Lower lobe of right lung (tissue), 2 donors: ENCODE measurements around the gene NAV2. TPM values are rescaled to one million over a fixed set of nuclear protein-coding genes. Genes with fewer than 3 reads are reported as not detected.
"Not testable (repeated sequence)": the region's sequence is repeated elsewhere in the genome, so short reads cannot be mapped to it uniquely, and the experiment has no call there.

Source experiments
- ATAC-seq, 2 donors: fragments of 200-7000 bp; cut with Tn5 transposase; one replicate each; pipeline ENCODE4 v1.9.1; 2020 to 2022; ENCODE audit warnings: mild to moderate bottlenecking in 2 of 2, moderate library complexity in 2 of 2
- DNase-seq: peaks from one replicate; pipeline ENCODE4 v3.0.0-alpha.2; 2020
- H3K27ac ChIP-seq: fragments of 200-600 bp; one replicate; pipeline ENCODE4 v1.8.0; 2022
- H3K27me3 ChIP-seq: fragments of 200-600 bp; one replicate; pipeline ENCODE4 v1.8.0; 2022; ENCODE audit warnings: low read depth
- H3K36me3 ChIP-seq: fragments of 200-600 bp; one replicate; pipeline ENCODE4 v1.8.0; 2022; ENCODE audit warnings: mild to moderate bottlenecking
- H3K4me1 ChIP-seq: fragments of 200-600 bp; one replicate; pipeline ENCODE4 v1.8.0; 2022
- H3K4me3 ChIP-seq: fragments of 200-600 bp; one replicate; pipeline ENCODE4 v1.8.0; 2022; ENCODE audit warnings: mild to moderate bottlenecking
- H3K9me3 ChIP-seq: fragments of 200-600 bp; one replicate; pipeline ENCODE4 v1.8.0; 2022
- intact Hi-C: fragments of 100-400 bp; cut with DNase I; formaldehyde crosslinking; loops from one replicate; pipeline ENCODE4 v1.11.0; 2022
- total RNA-seq: library from RNA; stranded (reverse); fragmentation: NEBNext Ultra II Directional; extraction: Animal tissue kit (Norgen Biotek cat#: 25700); gene quantifications from one replicate; pipeline ENCODE4 v1.2.1, GENCODE V29; 2021
- TF ChIP-seq, protein P1 (sequence below): fragments of 200-600 bp; IDR thresholded peaks from one replicate; pipeline ENCODE4 v1.8.0; 2022; ENCODE audit warnings: antibody characterized with exemption, mild to moderate bottlenecking
- donor health status: DM: no; HTN: yes; CAD: no; lungs with severe emphysema.

NAV2 gene
- total RNA-seq, 1 donor from 2014 or later: 36.9 TPM

DNA sequence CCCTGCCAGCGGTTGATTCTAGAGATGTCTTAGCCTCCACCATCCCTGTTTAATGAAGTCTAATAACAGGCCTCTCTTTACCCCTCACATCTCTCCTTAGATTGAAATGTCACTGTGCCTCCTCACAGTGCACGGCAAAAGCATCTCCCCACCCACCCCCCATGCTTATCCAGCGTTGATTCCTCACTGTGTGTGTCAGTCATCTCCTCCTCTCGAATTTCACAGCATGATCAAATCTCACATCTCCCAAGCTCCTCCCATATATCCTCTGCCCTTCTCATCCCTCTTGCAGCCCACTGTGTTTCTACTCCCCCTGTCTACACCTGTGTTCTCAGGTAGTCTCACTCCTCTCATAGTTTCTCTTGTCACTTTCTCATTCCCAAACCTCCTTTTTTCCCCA, 363.0 kb downstream of the NAV2 start:
- TF ChIP-seq, protein P1, sequence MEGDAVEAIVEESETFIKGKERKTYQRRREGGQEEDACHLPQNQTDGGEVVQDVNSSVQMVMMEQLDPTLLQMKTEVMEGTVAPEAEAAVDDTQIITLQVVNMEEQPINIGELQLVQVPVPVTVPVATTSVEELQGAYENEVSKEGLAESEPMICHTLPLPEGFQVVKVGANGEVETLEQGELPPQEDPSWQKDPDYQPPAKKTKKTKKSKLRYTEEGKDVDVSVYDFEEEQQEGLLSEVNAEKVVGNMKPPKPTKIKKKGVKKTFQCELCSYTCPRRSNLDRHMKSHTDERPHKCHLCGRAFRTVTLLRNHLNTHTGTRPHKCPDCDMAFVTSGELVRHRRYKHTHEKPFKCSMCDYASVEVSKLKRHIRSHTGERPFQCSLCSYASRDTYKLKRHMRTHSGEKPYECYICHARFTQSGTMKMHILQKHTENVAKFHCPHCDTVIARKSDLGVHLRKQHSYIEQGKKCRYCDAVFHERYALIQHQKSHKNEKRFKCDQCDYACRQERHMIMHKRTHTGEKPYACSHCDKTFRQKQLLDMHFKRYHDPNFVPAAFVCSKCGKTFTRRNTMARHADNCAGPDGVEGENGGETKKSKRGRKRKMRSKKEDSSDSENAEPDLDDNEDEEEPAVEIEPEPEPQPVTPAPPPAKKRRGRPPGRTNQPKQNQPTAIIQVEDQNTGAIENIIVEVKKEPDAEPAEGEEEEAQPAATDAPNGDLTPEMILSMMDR: no peak
- Histone ChIP-seq H3K27ac (no peak overlapping the region), H3K4me1 (no peaks in the 10 kb centered on the region), H3K4me3 (no peak overlapping the region), H3K9me3 (no peaks in the 10 kb centered on the region), H3K36me3 (peaks cover 37% of the 10 kb centered on the region), H3K27me3 (no peaks in the 10 kb centered on the region)
- DNase-seq (no peak), ATAC-seq (no peak)
- intact Hi-C loops: no loop called here

DNA sequence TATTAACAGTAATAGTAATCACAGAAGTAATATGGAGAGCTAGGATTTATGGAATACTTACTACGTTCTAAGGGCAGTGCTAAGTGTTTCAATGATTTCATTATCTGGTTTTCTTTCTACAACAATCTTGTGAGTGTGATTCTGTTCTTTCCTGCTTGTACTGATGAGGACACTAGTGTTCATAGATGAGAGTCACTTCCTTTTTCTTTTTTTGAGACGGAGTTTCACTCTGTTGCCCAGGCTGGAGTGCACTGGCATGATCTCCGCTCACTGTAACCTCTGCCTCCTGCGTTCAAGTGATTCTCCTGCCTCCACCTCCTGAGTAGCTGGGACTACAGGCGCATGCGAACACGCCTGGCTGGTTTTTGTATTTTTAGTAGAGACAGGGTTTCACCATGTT, 366.2 kb downstream of the NAV2 start:
- Histone ChIP-seq H3K9me3 (no peaks in the 10 kb centered on the region), H3K36me3 (peaks cover 69% of the 10 kb centered on the region), H3K27me3 (no peaks in the 10 kb centered on the region), H3K27ac (no peak overlapping the region), H3K4me1 (no peaks in the 10 kb centered on the region), H3K4me3 (no peak overlapping the region)
- no peak for DNase-seq
- TF ChIP-seq, protein P1: no peak
- ATAC-seq: no peak
- intact Hi-C loops: no loop called here

DNA sequence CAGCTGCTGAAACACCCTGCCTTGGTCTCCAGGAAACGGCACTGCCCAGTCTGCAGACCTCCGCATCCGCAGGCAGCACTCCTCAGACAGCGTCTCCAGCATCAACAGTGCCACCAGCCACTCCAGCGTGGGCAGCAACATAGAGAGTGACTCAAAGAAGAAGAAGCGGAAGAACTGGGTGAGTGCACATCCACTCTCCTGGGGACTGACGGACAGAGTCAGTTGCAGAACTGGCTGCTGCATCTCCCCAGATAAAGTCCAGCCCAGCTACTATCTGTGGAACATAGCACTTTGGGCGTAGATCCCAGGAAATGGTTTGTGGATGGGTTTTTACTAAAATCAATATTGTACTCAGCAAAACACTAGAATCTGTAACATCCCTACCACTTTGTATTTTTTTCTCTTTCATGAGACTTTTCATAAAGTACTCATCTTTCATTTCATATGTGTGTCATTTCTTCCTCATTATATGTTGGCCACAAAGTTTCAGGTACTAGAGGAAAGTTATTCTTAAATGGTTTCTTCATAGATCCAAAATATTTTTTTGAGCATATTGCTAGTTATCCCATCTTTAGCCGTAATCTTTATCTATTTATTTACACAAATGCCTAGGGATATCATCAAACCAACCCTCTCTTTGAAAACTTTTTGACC, 367.5 kb downstream of the NAV2 start:
- intact Hi-C loops: no loop called here
- TF ChIP-seq, protein P1: no peak
- DNase-seq: no peak

DNA sequence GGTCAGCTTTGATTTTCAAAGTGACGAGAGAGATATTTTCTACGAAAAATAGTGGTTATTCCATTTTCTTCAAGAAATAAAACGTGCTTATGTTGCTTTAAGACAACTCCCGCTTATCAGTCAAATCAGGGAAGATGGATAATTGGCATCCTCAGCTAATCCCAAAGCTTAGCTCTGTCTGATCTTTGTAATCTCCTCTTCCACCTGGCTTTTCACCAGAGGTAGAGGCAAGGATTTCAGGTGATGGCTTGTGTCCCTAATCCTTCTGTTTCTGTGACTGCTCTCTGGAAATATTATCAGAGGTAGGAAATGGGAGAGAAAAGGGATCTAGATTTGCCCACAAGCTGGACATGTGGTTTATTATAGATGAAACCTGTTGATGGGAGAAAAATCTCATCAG, 368.7 kb downstream of the NAV2 start:
- TF ChIP-seq, protein P1: no peak
- Histone ChIP-seq H3K4me1 (no peaks in the 10 kb centered on the region), H3K4me3 (no peak overlapping the region), H3K36me3 (peaks cover 86% of the 10 kb centered on the region), H3K9me3 (no peaks in the 10 kb centered on the region), H3K27ac (no peak overlapping the region), H3K27me3 (no peaks in the 10 kb centered on the region)
- ATAC-seq: no peak
- intact Hi-C loops: no loop called here
- DNase-seq: no peak

More for the DNA sequence above, 367.5 kb downstream of the NAV2 start:
- peaks cover 76% of the 10 kb centered on the region for H3K36me3 ChIP-seq
- H3K27ac ChIP-seq: no peak overlapping the region
- ATAC-seq: no peak
- no peaks in the 10 kb centered on the region for H3K4me1 ChIP-seq
- no peak overlapping the region for H3K4me3 ChIP-seq
- no peaks in the 10 kb centered on the region for H3K27me3 ChIP-seq
- no peaks in the 10 kb centered on the region for H3K9me3 ChIP-seq

DNA sequence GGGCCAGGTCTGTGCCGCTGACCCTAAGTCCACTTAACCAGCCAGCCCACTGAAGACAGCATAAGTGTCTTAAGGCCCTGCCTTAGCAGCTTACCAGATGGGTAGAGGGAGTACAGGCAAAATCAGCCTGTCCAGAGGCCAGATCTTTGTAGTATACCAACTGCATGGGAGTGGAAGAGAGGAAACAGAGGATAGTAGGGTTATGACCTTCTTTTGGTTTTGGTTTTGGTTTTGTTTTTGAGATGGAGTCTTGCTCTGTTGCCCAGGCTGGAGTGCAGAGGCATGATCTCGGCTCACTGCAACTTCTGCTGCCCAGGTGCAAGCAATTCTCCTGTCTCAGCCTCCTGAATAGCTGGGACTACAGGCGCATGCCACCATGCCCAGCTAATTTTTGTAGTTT, 371.2 kb downstream of the NAV2 start:
- H3K36me3 ChIP-seq: peaks cover 72% of the 10 kb centered on the region
- H3K27me3 ChIP-seq, H3K4me3 ChIP-seq, H3K4me1 ChIP-seq, H3K9me3 ChIP-seq, H3K27ac ChIP-seq, intact Hi-C loops, ATAC-seq, DNase-seq: not testable (repeated sequence)

DNA sequence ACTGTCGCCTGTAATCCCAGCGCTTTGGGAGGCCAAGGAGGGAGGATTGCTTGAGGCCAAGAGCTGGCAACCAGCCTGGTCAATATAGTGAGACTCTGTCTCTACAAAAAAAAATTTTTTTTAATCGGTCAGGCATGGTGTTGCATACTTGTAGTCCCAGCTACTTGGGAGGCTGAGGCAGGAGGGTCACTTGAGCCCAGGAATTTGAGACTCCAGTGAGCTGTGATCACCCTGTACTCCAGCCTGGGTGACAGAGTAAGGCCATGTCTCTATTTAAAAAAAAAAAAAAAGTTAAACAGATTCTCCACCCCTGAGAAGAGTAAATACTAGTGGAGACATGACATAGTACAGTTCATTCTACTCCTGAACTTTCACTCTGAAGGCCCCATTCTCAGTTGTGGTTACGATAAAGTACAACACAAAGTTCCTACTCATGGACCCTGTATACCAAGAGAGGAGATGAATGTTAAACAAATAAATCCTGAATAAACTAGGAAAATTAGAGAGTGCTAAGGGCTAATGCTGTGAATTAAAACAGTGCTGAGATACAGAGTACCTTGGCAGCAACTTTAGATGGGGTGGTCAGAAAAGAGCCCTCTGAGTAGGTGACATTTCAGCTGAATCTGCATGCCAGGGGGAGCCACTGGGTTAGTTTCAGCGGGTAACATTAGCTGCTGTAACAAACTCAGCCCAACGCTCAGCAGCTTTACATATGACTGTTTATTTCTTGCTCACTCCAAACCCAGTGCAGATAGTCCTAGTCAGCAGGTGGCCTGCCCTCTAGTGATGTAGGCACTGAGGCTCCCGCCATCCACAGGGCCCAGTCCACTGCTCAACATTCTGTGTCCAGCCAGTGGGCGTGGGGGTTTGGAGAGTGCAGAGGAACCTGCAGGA, 372.5 kb downstream of the NAV2 start:
- Histone ChIP-seq H3K9me3 (no peaks in the 10 kb centered on the region), H3K4me3 (no peak overlapping the region), H3K27me3 (no peaks in the 10 kb centered on the region), H3K4me1 (peaks cover 11% of the 10 kb centered on the region), H3K36me3 (peaks cover 60% of the 10 kb centered on the region), H3K27ac (no peak overlapping the region)
- no peak for DNase-seq
- TF ChIP-seq, protein P1: no peak
- intact Hi-C loops: no loop called here
- no peak for ATAC-seq
